GM21786 (cell line): ENCODE data around the gene GORAB.
A peak's percentile ranks its signal among the peaks of the same experiment; 100 is the strongest.

Experiments
- ATAC-seq: cut with Tn5 transposase; IDR thresholded peaks from one replicate; pipeline ENCODE4 v1.9.1; 2021; ENCODE audit not compliant: unreplicated experiment

The GORAB gene

GRCh38 chr1:170531758-170532657 lies at the start of gene GORAB:
Gene GORAB (plus strand): TSS chr1:170532166. CDS start chr1:170532224, 58 bp downstream.
- peak; percentile 98 for ATAC-seq

- ATAC-seq: no peak
Observed at GRCh38 chr1:170483051-170483450, 48.9 kb upstream of the GORAB start.

DNA sequence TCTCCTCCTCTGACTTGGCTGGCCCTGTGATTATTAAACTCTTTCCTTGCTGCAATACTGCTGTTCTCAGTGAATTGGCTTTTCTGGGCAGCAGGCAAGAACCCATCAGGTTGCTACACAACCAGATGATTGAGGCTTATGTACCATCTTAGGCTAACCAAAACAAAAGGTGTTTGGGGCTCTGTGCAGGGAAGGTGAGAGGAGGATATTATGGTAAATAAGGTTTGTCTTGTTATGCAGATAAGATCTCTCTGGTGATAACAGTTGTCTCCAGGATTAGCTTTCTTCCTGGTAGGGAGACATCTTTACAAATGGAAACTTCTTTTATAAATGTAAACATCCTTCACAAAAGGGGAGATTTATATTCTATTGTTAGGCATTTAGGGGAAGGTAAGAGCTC lies 44.5 kb upstream of the GORAB start:
- no peak for ATAC-seq

DNA sequence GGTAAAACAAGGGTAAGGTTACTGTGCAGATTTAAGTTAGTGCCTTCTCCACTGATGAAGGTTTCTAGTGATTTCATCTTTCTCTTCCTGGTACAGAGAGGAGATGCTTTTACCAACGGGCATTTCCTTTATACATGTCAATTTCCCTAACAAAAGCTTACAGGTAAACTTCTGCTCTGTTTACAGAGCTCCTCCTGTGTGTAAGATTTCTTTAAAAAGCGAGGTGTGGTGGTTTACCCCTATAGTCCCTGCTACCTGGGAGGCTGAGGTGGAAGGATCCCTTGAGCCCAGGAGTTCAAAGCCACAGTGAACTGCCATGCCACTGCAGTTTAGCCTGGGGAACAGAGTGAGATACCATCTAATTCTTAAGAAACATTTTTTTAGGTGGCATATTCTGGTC lies 40.7 kb upstream of the GORAB start:
- ATAC-seq: no peak

- ATAC-seq: no peak
Observed at GRCh38 chr1:170494369-170494768, 37.6 kb upstream of the GORAB start.

GRCh38 chr1:170495006-170495405 lies 37.0 kb upstream of the GORAB start:
- no peak for ATAC-seq

DNA sequence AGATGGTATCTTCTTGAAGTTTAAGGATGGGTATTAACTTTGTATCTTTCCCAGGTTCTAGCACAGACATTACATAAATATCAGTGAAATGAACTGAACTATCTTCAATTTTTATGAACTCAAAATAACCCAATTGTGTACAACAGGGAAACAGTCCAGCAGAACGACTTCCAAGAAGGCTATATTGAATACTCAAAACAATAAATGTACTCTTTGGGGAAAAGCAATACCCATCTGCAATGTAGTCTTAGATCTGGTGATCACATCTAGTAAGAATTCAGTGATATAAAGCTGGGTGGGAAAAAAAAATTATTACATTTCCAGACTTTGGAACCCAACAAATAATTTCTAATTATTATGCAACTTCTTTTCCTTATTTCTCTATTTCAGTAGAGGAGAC lies 33.1 kb upstream of the GORAB start:
- ATAC-seq: no peak

DNA sequence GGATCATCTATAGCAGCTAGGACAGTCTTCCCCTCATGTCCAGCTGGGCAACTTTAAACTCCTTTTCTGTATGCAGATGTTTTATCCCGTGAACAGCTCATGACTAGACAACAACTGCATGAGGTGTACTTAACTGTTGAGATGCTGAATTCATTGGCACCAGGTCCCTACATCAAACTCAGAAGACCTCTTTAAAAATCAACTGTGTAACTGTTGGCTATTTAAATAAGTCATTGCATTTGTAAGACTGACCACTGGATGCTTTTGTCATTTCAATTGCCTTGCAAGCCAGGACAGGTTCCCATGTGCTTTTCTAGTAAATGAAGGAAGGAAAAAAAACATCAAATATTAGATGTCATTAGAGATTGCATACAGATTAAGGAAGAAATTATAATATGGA lies 28.3 kb upstream of the GORAB start:
- no peak for ATAC-seq

DNA sequence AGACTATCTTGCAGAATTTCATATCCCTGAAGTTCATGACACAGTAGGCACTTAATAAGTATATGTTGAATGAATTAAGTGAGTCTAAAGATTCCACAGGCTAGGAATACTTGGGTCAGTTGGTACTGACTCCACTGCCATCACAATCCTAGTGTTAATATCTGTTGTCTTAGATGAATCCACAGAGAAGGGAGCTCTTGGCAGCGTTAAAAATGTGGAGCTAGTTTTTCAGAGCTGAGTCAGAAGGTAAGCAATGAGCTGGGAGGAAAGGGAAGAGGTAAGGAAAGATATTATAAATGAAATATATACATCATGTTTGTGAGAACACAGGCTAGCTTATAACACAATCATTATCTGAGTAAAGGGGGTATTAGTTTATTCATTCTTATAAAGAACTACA lies 21.8 kb upstream of the GORAB start:
- no peak for ATAC-seq

- ATAC-seq: no peak
Observed at GRCh38 chr1:170511038-170511437, 20.9 kb upstream of the GORAB start.

- ATAC-seq: no peak
Observed at GRCh38 chr1:170513138-170513537, 18.8 kb upstream of the GORAB start.

DNA sequence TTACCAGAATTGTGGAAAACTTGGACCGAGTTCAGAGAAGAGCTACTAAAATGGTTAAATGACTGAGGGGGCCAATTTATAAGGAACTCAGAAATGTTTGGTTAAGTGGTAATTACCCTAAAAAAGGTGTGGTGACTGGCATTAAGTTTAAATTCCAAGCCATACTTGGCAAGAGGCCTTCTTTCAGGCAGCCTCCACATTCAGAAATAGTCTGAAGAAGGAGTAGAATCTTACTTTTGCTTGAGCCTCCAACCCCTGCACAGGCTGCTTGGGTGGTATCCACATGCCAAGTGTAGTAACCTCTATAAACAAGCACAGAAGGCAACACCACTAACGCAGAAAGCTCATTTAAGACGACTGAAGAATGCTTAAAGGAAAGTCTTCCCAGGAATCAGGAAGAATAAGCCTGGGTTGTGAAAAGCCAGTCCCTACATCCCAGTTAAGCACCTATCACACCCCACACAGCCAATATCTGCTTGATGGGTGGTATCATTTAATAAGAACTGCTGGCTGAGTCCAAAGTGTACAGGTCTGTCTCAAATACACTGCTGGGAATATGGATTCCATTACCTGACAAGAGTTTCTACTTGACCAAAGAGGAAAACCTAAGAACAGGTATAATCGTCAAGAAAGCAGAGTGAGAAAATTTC lies 13.7 kb upstream of the GORAB start:
- no peak for ATAC-seq

DNA sequence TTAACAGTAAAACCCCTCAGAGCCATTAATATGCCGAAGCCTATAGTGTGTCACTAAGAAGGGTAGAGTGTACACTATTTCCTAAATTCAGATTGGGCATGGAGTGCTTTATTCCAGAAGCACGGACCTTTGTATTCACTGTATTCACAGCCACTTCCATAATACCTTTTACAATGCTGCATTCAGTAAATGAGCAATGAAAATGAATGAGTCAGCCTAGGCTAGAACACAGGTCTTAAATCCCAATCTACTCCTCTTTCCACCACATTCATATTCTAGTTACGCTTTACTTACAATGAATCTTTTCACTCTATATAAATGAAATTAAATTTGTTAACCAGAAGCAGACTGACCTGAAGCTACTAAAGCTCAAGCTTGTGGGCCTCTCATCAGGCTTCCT lies 13.0 kb upstream of the GORAB start:
- no peak for ATAC-seq

GRCh38 chr1:170520601-170521000 lies 11.4 kb upstream of the GORAB start:
- ATAC-seq: no peak

- ATAC-seq: no peak
Observed at GRCh38 chr1:170521818-170522217, 10.1 kb upstream of the GORAB start.

GRCh38 chr1:170530972-170531757 lies 801 bp upstream of the GORAB start:
- ATAC-seq: no peak

GRCh38 chr1:170533298-170533697 lies 1.3 kb downstream of the GORAB start:
- ATAC-seq: no peak

- no peak for ATAC-seq
Observed at GRCh38 chr1:170534626-170535147, 2.7 kb downstream of the GORAB start.

DNA sequence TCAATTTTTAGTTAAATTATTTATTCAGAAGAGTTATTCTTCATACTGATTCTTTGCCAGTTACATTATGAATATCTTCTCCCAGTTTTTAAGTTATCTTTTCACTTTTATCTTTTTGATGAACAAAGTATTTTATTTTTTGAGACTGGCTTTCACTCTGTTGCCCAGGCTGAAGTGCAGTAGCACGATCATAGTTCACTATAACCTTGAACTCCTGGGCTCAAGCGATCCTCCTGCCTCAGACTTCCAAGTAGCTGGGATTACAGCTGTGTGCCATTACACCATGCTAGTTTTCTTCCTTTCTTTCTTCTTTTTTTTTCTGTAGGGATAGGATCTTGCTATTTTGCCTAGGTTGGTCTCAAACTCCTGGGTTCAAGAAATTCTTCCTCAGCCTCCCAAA lies 3.5 kb downstream of the GORAB start:
- no peak for ATAC-seq

- no peak for ATAC-seq
Observed at GRCh38 chr1:170536924-170537551, 5.1 kb downstream of the GORAB start.
